Activated T-helper 2 cell treated with anti-CD3 and anti-CD28 coated beads, Interferon-gamma antibody, Interleukin-2, Interleukin-4, amounts not matched to agents 10 μg/mL and 5 μg/mL and 100 μg/mL, durations not matched to agents 14 hours and 24 hours and 36 hours (primary cell): ENCODE measurements around the gene SAMD10. TPM values are rescaled to one million over a fixed set of nuclear protein-coding genes. Genes with fewer than 3 reads are reported as not detected.
"Not testable (repeated sequence)": the region's sequence is repeated elsewhere in the genome, so short reads cannot be mapped to it uniquely, and the experiment has no call there.

Source experiments
- DNase-seq: peaks from one replicate; pipeline ENCODE4 v3.0.0; 2021; ENCODE audit warnings: low spot score
- H3K27ac Mint-ChIP-seq: one replicate; pipeline ENCODE4 v1.8.0; 2021; ENCODE audit warnings: mixed read lengths
- H3K27me3 Mint-ChIP-seq: one replicate; pipeline ENCODE4 v1.8.0; 2021; ENCODE audit warnings: low read depth, mixed read lengths
- H3K36me3 Mint-ChIP-seq: one replicate; pipeline ENCODE4 v1.8.0; 2021; ENCODE audit warnings: low read depth, mixed read lengths
- H3K4me1 Mint-ChIP-seq: one replicate; pipeline ENCODE4 v1.8.0; 2021; ENCODE audit warnings: low read depth, mixed read lengths
- H3K4me3 Mint-ChIP-seq: one replicate; pipeline ENCODE4 v1.8.0; 2021; ENCODE audit warnings: low read depth, mild to moderate bottlenecking, moderate library complexity, mixed read lengths
- H3K9me3 Mint-ChIP-seq: one replicate; pipeline ENCODE4 v1.8.0; 2021; ENCODE audit warnings: mixed read lengths
- intact Hi-C: fragments of 100-400 bp; cut with micrococcal nuclease; formaldehyde crosslinking; loops from one replicate; pipeline ENCODE4 v1.15.1; 2023
- total RNA-seq: library from RNA; stranded (reverse); gene quantifications from 2 replicates; pipeline ENCODE4 v1.2.3, GENCODE V29; 2022

SAMD10 gene
- total RNA-seq, 1 donor from 2014 or later = 23.4 TPM

- no peaks in the 10 kb centered on the region for H3K4me1 Mint-ChIP-seq
- H3K36me3 Mint-ChIP-seq = peaks cover 48% of the 10 kb centered on the region
- no peaks in the 10 kb centered on the region for H3K9me3 Mint-ChIP-seq
- DNase-seq = no peak
- no peak overlapping the region for H3K27ac Mint-ChIP-seq
- no peaks in the 10 kb centered on the region for H3K27me3 Mint-ChIP-seq
- intact Hi-C loops = no loop called here
- no peak overlapping the region for H3K4me3 Mint-ChIP-seq
Observed at GRCh38 chr20:63934271-63935068, 45.0 kb downstream of the SAMD10 start.

- intact Hi-C loops = no loop called here
- peaks cover 53% of the 10 kb centered on the region for H3K36me3 Mint-ChIP-seq
- DNase-seq = no peak
Observed at GRCh38 chr20:63933646-63934045, 45.8 kb downstream of the SAMD10 start.

GRCh38 chr20:63932606-63933160, 46.8 kb downstream of the SAMD10 start:
- H3K4me3 Mint-ChIP-seq = no peak overlapping the region
- no peak overlapping the region for H3K27ac Mint-ChIP-seq
- H3K27me3 Mint-ChIP-seq = no peaks in the 10 kb centered on the region
- intact Hi-C loops = no loop called here
- H3K36me3 Mint-ChIP-seq = peaks cover 61% of the 10 kb centered on the region
- no peak for DNase-seq
- no peaks in the 10 kb centered on the region for H3K4me1 Mint-ChIP-seq
- no peaks in the 10 kb centered on the region for H3K9me3 Mint-ChIP-seq

More at GRCh38 chr20:63933646-63934045, 45.8 kb downstream of the SAMD10 start:
- Mint-ChIP-seq H3K4me3 (no peak overlapping the region), H3K9me3 (no peaks in the 10 kb centered on the region), H3K27me3 (no peaks in the 10 kb centered on the region), H3K27ac (no peak overlapping the region), H3K4me1 (no peaks in the 10 kb centered on the region)

- intact Hi-C loops = no loop called here
- Mint-ChIP-seq H3K27me3 (no peaks in the 10 kb centered on the region), H3K4me3 (no peak overlapping the region), H3K36me3 (peaks cover 68% of the 10 kb centered on the region), H3K4me1 (no peaks in the 10 kb centered on the region), H3K9me3 (no peaks in the 10 kb centered on the region), H3K27ac (no peak overlapping the region)
- DNase-seq = no peak
Observed at GRCh38 chr20:63931735-63932134, 47.7 kb downstream of the SAMD10 start.

DNA sequence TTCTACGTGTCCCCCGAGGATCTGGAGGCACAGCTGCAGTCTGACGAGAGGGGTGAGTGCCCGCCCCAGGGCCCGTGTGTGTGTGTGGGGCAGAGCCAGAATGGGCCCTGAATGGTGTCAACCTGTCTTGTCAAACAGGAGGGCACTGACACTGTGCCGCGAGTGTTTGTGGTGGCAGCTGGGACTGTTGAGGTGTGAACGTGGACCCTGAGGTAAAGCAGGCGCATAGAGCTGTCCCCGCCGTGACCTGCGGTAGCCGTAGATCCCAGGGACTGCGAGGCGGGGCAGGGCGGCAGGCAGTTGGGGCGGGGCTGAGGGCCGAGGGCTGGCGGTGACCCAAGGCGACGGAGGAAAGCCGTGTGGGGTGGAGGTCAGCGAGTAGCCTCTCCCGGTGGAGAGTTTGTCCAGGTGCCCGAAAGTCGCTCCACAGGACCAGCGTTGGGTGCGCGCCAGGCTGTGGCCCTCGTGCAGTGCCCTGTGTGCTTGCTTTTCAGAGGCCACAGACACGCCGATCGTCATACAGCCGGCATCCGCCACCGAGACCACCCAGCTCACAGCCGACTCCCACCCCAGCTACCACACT, 48.4 kb downstream of the SAMD10 start:
- peaks cover 71% of the 10 kb centered on the region for H3K36me3 Mint-ChIP-seq
- intact Hi-C loops = no loop called here

DNA sequence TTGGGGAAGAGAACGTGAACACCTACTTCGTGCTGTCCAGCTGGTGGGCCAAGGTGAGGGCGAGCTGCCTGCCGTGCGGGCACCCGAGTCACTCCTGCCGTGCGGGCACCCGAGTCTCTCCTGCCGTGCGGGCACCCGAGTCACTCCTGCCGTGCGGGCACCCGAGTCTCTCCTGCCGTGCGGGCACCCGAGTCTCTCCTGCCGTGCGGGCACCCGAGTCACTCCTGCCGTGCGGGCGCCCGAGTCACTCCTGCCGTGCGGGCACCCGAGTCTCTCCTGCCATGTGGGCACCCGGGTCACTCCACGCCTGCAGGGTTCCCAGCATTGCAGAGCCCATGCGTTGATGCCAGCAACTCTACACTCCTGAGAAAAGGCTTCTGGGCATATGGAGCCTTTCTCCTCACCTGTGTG, 50.0 kb downstream of the SAMD10 start:
- H3K36me3 Mint-ChIP-seq = peaks cover 58% of the 10 kb centered on the region
- intact Hi-C loops, H3K27me3 Mint-ChIP-seq, H3K4me3 Mint-ChIP-seq, H3K9me3 Mint-ChIP-seq, DNase-seq, H3K4me1 Mint-ChIP-seq, H3K27ac Mint-ChIP-seq: not testable (repeated sequence)

More for the DNA sequence above, 48.4 kb downstream of the SAMD10 start:
- DNase-seq = no peak
- no peak overlapping the region for H3K27ac Mint-ChIP-seq
- no peaks in the 10 kb centered on the region for H3K27me3 Mint-ChIP-seq
- no peaks in the 10 kb centered on the region for H3K4me1 Mint-ChIP-seq
- no peak overlapping the region for H3K4me3 Mint-ChIP-seq
- H3K9me3 Mint-ChIP-seq = no peaks in the 10 kb centered on the region

GRCh38 chr20:63929071-63929470, 50.4 kb downstream of the SAMD10 start:
- DNase-seq = no peak
- no peak overlapping the region for H3K27ac Mint-ChIP-seq
- H3K4me1 Mint-ChIP-seq = peaks cover 2% of the 10 kb centered on the region
- H3K27me3 Mint-ChIP-seq = no peaks in the 10 kb centered on the region
- H3K4me3 Mint-ChIP-seq = no peak overlapping the region
- H3K9me3 Mint-ChIP-seq = no peaks in the 10 kb centered on the region
- peaks cover 58% of the 10 kb centered on the region for H3K36me3 Mint-ChIP-seq
- intact Hi-C loops = no loop called here

DNA sequence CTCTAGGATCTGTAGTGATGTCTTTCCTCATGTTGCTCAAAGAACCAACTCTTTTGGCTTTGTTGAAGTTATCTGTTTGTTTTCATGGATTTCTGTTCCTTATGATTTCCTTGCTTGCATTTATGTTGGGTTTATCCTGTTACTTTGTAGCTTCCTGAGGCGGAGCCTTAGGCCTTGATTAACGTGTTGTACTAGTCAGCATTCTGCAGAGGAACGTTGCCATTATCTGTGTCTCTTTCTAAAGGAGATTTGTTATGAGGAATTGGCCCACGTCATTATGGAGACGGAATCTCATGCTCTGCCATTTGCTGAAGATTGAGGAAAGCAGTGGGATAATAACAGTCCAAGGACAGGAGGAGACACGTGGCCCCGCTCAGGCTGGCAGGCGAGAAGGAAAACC, 53.1 kb downstream of the SAMD10 start:
- H3K36me3 Mint-ChIP-seq = peaks cover 46% of the 10 kb centered on the region
- H3K9me3 Mint-ChIP-seq = no peaks in the 10 kb centered on the region
- intact Hi-C loops = no loop called here
- H3K27me3 Mint-ChIP-seq = no peaks in the 10 kb centered on the region
- no peak for DNase-seq
- peaks cover 12% of the 10 kb centered on the region for H3K4me1 Mint-ChIP-seq
- H3K4me3 Mint-ChIP-seq = no peak overlapping the region
- H3K27ac Mint-ChIP-seq = no peak overlapping the region

GRCh38 chr20:63924241-63924640, 55.2 kb downstream of the SAMD10 start:
- H3K36me3 Mint-ChIP-seq = peaks cover 33% of the 10 kb centered on the region
- no peaks in the 10 kb centered on the region for H3K27me3 Mint-ChIP-seq
- no peak overlapping the region for H3K27ac Mint-ChIP-seq
- intact Hi-C loops = no loop called here
- no peak for DNase-seq
- no peak overlapping the region for H3K4me3 Mint-ChIP-seq
- peaks cover 12% of the 10 kb centered on the region for H3K4me1 Mint-ChIP-seq
- H3K9me3 Mint-ChIP-seq = no peaks in the 10 kb centered on the region

Other genes starting within 250 kb of the SAMD10 start
- 15.7 TPM in 2 replicates for gene LIME1, start 243.0 kb downstream of the SAMD10 start, total RNA-seq
- gene SLC2A4RG, start 239.9 kb downstream of the SAMD10 start, total RNA-seq = 48.3 and 53.0 TPM in 2 replicates
- gene ZBTB46, start 148.4 kb downstream of the SAMD10 start, total RNA-seq = 1.1 and 1.9 TPM in 2 replicates
- gene ABHD16B, start 118.1 kb downstream of the SAMD10 start, total RNA-seq = 0.16 TPM in 1 of 2 replicates, not detected in the other
- 62.5 and 66.7 TPM in 2 replicates for gene TPD52L2, start 114.4 kb downstream of the SAMD10 start, total RNA-seq
- 38.1 and 40.0 TPM in 2 replicates for gene DNAJC5, start 84.5 kb downstream of the SAMD10 start, total RNA-seq
- 48.7 and 51.2 TPM in 2 replicates for gene UCKL1, start 23.2 kb downstream of the SAMD10 start, total RNA-seq
- gene ZNF512B, start 9.7 kb downstream of the SAMD10 start, total RNA-seq = 26.2 and 27.0 TPM in 2 replicates
- 68.9 and 70.3 TPM in 2 replicates for gene PRPF6, start 1.5 kb upstream of the SAMD10 start, total RNA-seq
- gene C20orf204, start 56.5 kb upstream of the SAMD10 start, total RNA-seq = 3.8 and 4.3 TPM in 2 replicates
- 1.0 and 1.1 TPM in 2 replicates for gene SOX18, start 70.0 kb upstream of the SAMD10 start, total RNA-seq
- 49.0 and 49.9 TPM in 2 replicates for gene TCEA2, start 83.6 kb upstream of the SAMD10 start, total RNA-seq
- 42.0 and 43.3 TPM in 2 replicates for gene RGS19, start 99.9 kb upstream of the SAMD10 start, total RNA-seq
- 0.32 and 0.41 TPM in 2 replicates for gene OPRL1, start 100.4 kb upstream of the SAMD10 start, total RNA-seq
- 0.21 and 0.25 TPM in 2 replicates for gene LKAAEAR1, start 104.8 kb upstream of the SAMD10 start, total RNA-seq
- not detected in 2 replicates for gene NPBWR2, start 127.9 kb upstream of the SAMD10 start, total RNA-seq
- not detected in 2 replicates for gene MYT1, start 184.8 kb upstream of the SAMD10 start, total RNA-seq